Anterior cingulate cortex (tissue), 58 donors: ENCODE results near the gene COX4I2.
"Not testable (repeated sequence)": the region's sequence is repeated elsewhere in the genome, so short reads cannot be mapped to it uniquely, and the experiment has no call there.

Experiments used
- DNase-seq, 58 donors: peaks; one replicate each; lab custom pipeline; 2025; lab: John Stamatoyannopoulos, UW

The COX4I2 gene

GRCh38 chr20:31637660-31638059, at the start of gene COX4I2:
Gene COX4I2 (plus strand): TSS chr20:31637912. CDS start chr20:31639018, 1,106 bp downstream.
- no peak for DNase-seq

- no peak for DNase-seq
These were observed 46.9 kb upstream of the COX4I2 start for GRCh38 chr20:31590717-31591225.

GRCh38 chr20:31593221-31594001, 44.3 kb upstream of the COX4I2 start:
- DNase-seq = no peak

GRCh38 chr20:31594002-31594557, 43.6 kb upstream of the COX4I2 start:
- no peak for DNase-seq

DNA sequence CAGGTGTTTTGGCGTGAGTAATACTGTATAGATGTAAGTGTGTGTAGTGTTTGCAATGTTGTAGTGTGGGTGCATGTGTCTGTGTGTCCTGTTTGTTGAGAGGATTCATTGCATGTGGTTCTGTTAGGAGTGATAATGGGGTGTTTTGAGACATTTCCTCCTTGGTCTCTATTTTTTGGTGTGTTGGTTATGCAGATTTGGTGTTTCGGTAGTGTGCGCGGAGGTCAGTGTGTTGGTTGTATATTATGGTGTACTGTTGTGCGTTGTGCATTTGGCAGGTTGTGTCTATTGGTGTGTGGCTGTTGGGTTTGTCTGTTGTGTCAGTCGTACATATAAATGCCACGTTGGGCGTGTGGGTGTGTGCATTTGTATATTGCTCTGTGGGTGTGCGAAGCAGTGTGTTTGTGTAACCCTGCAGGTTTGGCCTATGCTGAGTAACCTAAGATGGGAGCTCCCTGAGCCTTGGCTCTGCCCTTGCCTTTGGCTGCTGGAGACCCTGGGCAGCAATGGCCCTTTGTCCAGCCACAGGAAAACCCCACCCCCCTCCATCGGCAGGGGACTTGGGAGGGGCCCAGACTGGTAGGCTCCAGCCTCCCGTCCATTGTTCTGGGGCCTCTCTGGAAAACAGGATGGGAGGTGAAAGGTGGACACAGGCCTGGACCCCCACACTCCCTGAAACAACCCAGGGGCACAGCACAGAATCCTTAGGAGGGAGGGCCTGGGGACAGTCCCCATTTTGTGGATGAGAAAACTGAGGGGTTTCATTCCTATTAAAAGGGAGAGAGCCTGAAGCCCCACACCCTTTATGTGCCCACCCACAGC, 42.9 kb upstream of the COX4I2 start:
- DNase-seq = peak in 3 of 58 donors; percentile 3 to 12 (median 8)

DNA sequence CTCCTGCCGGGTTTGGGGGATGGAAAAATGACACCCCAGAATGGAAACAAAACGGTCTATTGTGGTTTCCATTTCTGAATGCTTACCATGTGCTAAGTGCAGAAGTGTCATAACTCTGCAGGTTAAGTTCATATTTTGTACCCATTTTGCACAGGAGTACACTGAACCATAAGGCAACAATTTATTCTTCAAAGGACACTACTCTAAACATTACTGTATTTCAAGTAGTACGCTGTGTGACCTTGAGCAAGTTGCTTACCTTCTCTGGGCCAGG, 42.4 kb upstream of the COX4I2 start:
- no peak for DNase-seq

DNA sequence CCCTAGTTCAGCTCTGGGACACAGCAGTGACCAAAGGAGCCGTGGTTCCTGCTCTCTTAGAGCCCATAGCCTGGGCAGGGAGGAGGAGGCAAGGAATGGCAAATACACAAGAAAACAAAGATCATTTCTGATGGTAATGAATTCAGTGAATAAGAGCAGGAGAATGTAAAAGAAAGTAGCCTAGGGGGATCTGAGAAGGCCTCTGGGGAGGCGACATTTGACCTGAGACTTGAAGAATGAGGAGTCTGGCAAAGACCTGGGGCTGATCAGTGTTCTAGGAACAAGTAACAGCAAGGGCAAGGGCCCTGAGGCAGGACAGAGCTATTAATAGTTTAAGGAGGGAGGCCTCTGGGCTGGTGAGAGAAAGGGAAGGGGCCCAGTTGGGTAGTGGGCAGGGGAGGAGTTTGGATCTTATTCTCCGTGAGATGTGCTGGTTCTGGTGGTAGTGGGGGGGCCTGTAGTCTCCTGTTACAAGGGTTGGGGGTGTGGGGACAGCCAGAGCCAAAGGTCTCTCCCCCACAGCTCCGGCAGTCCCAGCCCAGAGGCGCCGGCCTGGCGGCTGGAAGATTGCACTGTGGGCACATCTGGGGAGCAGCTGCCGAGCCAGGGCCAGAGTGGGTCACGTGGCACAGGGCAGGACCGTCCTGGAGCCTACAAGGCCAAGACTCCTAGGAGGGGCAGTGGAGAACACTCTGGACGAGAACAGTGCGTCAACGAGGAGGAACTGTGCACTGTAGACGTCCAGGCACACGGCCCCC, 41.9 kb upstream of the COX4I2 start:
- peak in 19 of 58 donors; percentile 6 to 51 (median 20) for DNase-seq

DNA sequence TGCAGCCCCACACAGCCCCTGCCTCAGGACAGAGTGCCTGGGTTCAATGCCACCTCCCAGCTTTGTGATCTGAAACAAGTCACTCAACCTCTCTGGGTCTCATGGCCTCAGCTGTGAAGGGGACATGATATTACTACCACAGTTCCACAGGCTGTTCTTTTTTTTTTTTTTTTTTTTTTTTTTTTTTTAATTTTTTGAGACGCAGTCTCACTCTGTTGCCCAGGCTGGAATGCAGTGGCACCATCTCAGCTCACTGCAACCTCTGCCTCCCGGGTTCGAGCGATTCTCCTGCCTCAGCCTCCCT, 41.3 kb upstream of the COX4I2 start:
- not testable (repeated sequence) for DNase-seq

- DNase-seq = no peak
These were observed 40.8 kb upstream of the COX4I2 start for GRCh38 chr20:31596831-31597480.

DNA sequence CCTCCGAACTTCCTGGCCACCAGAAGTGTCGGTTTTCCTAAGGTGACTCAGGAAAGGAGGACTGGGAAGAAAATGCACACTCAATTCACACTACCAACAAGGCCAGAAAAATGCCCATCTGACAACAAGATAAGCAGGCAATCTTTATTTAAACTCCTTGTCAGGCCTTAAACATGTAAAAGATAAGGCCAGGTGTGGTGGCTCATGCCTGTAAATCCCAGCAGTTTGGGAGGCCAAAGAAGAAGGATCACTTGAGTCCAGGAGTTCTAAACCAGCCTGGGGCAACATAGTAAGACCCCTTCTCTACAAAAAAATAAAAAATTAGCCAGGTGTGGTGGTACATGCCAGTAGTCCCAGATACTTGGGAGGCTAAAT, 40.2 kb upstream of the COX4I2 start:
- no peak for DNase-seq

GRCh38 chr20:31602431-31602778, 35.3 kb upstream of the COX4I2 start:
- DNase-seq = no peak

DNA sequence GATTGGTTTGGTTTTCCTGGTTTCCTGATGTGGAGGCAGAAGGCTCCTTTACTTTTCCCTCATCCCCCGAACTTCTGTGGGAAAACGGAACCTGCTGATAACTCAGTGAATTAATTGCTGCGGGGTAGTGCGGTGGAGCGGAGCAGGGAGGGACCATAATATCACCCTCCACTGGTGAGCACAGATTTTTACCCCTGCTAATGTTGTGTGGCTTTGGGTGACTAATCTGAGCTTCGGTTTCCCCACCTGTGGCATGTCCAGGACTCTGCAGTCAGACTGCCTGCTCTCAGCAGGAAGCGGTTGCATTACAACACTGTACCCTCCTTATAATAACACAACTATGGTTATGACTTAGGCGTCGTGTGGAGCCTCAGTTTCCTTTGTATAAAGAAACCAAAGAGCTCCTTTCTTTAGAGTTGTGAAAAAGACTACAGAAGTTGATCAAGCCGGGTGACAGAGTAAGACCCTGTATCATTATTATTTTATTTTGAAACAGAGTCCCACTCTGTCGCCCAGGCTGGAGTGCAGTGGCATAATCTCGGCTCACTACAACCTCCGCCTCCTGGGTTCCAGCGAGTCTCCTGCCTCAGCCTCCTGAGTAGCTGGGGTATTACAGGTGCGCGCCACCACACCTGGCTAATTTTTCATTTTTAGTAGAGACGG, 34.8 kb upstream of the COX4I2 start:
- no peak for DNase-seq

DNA sequence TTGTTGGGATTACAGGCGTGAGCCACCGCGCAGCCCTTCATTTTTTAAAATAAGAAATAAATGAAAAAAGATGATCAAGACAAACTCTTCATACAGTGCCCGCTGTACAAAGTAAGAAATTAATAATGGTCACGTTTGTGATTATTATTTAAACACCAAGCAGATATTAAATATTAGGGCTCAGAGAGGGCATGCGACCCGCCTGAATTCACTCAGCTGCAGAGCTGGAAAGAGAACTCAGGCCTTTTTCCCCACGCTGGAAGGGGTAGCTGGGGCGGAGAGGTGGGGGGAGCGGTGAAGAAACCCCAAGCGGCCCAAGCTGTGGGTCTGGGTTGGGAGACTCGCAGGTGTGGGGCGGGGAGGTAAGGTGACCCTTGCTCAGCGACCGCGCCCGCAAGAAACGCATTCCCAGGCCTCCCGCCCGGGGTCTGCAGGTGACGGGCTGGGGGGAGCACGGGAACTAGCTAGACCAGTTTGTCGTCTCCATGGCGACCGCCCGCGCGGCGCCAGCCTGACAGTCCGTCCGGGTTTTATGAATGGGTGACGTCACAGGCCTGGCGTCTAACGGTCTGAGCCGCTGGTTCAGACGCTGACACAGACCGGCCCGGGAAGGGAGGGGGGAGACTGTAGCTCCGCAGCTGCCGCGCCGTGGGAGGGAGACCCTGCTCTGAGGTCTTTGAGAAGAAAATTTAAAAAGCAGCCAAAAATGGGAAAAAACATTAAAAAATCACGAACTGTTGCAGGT, 33.7 kb upstream of the COX4I2 start:
- peak in 57 of 58 donors; percentile 26 to 98 (median 86) for DNase-seq

DNA sequence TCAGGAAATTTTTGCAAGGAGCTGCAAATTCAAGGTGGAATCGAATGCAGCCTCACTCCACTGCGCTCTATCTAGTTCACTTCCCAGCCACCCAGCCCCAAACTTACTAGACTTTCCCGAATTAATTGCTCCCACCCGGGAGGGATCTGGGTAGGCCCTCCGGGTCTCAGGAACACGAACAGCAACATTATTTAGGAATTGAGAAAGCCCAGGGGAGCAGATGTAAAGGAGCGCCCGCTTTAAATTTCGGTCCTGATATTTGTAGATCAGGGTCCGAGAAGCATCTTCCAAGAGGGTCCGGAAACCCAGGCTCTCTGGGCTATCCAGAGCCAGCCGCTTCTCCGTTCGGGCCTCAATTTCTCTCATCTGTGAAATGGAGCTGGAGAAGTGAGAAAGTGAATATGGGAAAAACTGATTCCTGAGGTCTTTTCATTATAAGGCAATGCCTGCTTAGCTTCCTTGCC, 33.1 kb upstream of the COX4I2 start:
- DNase-seq = no peak

- DNase-seq = peak; percentile 43 to 96 (median 88)
These were observed 32.4 kb upstream of the COX4I2 start, which contains the start of gene ID1 for GRCh38 chr20:31605031-31605901. Gene ID1 (plus strand): TSS chr20:31605289. CDS start chr20:31605388, 99 bp downstream.

GRCh38 chr20:31605902-31606803, 31.6 kb upstream of the COX4I2 start:
- DNase-seq = peak in 5 of 58 donors; percentile 9 to 22 (median 15)
